ENCODE measurements around the gene ESPN. TPM values are rescaled to one million over a fixed set of nuclear protein-coding genes. Genes with fewer than 3 reads are reported as not detected.

ESPN gene
- total and polyA plus RNA-seq, 2 of the 8 experiments (the other 6 are each of a cell fraction or from before 2014, with no cell fraction given) = 5.2 to 16.3 TPM

- H3K79me1 ChIP-seq (ENCODE audit: low read depth, low read length) = no peaks in the 10 kb centered on the region; the same call in 1 of the 2 replicates
- no peak overlapping the region for H2BK5ac ChIP-seq (ENCODE audit: low read depth, low read length)
- no peak overlapping the region for H3K4me3 ChIP-seq (ENCODE audit: extremely low read depth in 1 of 4, insufficient read depth in 2 of 4, low read depth in 3 of 4, low read length in 4 of 4)
- no peak overlapping the region for H3K4me2 ChIP-seq (ENCODE audit: insufficient read depth in 1 of 2, low read depth in 2 of 2, low read length in 2 of 2)
- no peak overlapping the region for H3K9ac ChIP-seq (replicated peaks in 1 of 4; ENCODE audit: extremely low read depth in 1 of 4, low read depth in 3 of 4, low read length in 3 of 4)
- no peaks in the 10 kb centered on the region for H3K23me2 ChIP-seq (ENCODE audit: low read depth, low read length)
- ChIA-PET CTCF (ENCODE audit: partially characterized antibody) (interaction anchor here (0.6 to 10.2 kb wide), 10 partner anchors 8 to 94 kb away, joined by 3 to 107 read pairs (median 4); partner anchors contain the start of gene PLEKHG5), POLR2A (ENCODE audit: partially characterized antibody) (interaction anchor here (1.1 to 2.8 kb wide), 3 partner anchors 11 to 35 kb away, joined by 3 to 9 read pairs (median 4); no protein-coding TSS in a partner anchor)
- DNase-seq (ENCODE audit: low read depth in 1 of 2, low spot score in 2 of 2) (no peak), FAIRE-seq (no peak)
- no peaks in the 10 kb centered on the region for H3K36me3 ChIP-seq (ENCODE audit: control insufficient read depth in 2 of 4, insufficient read depth in 4 of 4, low read length in 3 of 4)
- 87% methylated on average over 25 of the region's 31 CpGs; no CpG with 5 or more reads in 1 of the 2 experiments for WGBS, 2 experiments (ENCODE audit: extremely low coverage in 1 of 2, insufficient coverage in 1 of 2, insufficient read length in 1 of 2, insufficient replicate concordance in 2 of 2, low coverage in 1 of 2, low lambda C conversion rate in 2 of 2, missing lambda C conversion rate in 1 of 2)
- H3K14ac ChIP-seq (ENCODE audit: insufficient read length) = no peak overlapping the region
- H2BK20ac ChIP-seq (ENCODE audit: low read length) = no peak overlapping the region
- H3K27me3 ChIP-seq (replicated peaks in 1 of 4; ENCODE audit: control insufficient read depth in 3 of 4, extremely low read depth in 1 of 4, insufficient read depth in 3 of 4, low read length in 3 of 4) = no peaks in the 10 kb centered on the region
- no peak overlapping the region for H3K4ac ChIP-seq (replicated peaks; ENCODE audit: insufficient read length, low read depth, low read length)
- H2BK12ac ChIP-seq (ENCODE audit: low read depth, low read length) = peak overlapping the region; percentile 39; the same call in 1 of the 2 replicates
- H3K56ac ChIP-seq (replicated peaks; ENCODE audit: insufficient read length, low read depth, low read length) = no peak overlapping the region
- H4K20me1 ChIP-seq (replicated peaks in 1 of 2; ENCODE audit: control insufficient read depth in 1 of 2, insufficient read depth in 2 of 2, low read length in 2 of 2) = no peaks in the 10 kb centered on the region
- H2BK15ac ChIP-seq (ENCODE audit: low read length) = no peak overlapping the region
- TF ChIP-seq SRF (IDR thresholded peaks at IDR 0.05; ENCODE audit: low read depth, low read length) (no peak), USF2 (IDR thresholded peaks at IDR 0.05; ENCODE audit: low read length) (no peak), CHD1 (IDR thresholded peaks at IDR 0.05; ENCODE audit: low read depth, low read length) (no peak)
- H2BK120ac ChIP-seq (replicated peaks; ENCODE audit: low read depth, low read length) = no peak overlapping the region
- H3K4me1 ChIP-seq (replicated peaks in 1 of 4; ENCODE audit: control insufficient read depth in 3 of 4, insufficient read depth in 4 of 4, low read length in 3 of 4) = no peaks in the 10 kb centered on the region; a peak in 1 of 7 replicates
- no peak overlapping the region for H2AFZ ChIP-seq (ENCODE audit: low read length)
- no peaks in the 10 kb centered on the region for H3K79me2 ChIP-seq (ENCODE audit: control insufficient read depth in 1 of 2, insufficient read depth in 2 of 2, low read length in 2 of 2)
- H3K23ac ChIP-seq (ENCODE audit: insufficient read length) = no peak overlapping the region
- H4K91ac ChIP-seq (replicated peaks; ENCODE audit: insufficient read length, low read length) = no peak overlapping the region
- H4K5ac ChIP-seq (ENCODE audit: insufficient read length, low read depth, low read length) = no peak overlapping the region
- H3K9me3 ChIP-seq (ENCODE audit: insufficient read depth in 2 of 2, low read depth in 1 of 2, low read length in 1 of 2) = no peaks in the 10 kb centered on the region
- no peak overlapping the region for H2AK5ac ChIP-seq (ENCODE audit: low read depth, low read length)
- no peak overlapping the region for H3K18ac ChIP-seq (ENCODE audit: extremely low read depth, low read length)
- no peak overlapping the region for H4K8ac ChIP-seq (ENCODE audit: extremely low read depth, insufficient read depth, low read length)
- no peak overlapping the region; the same call in 1 of the 2 replicates for H3K27ac ChIP-seq (ENCODE audit: low read depth, low read length)
Measured at GRCh38 chr1:6506210-6507036, 81.8 kb downstream of the ESPN start.

Data from H1 (cell line).